Measurements from ENCODE around the gene CLPTM1. TPM values are rescaled to one million over a fixed set of nuclear protein-coding genes. Genes with fewer than 3 reads are reported as not detected.
"Not testable (repeated sequence)": the region's sequence is repeated elsewhere in the genome, so short reads cannot be mapped to it uniquely, and the experiment has no call there.

CLPTM1 gene
- polyA plus RNA-seq, 1 of the 3 experiments (the other 2 are of a cell fraction) = 86.5 TPM

DNA sequence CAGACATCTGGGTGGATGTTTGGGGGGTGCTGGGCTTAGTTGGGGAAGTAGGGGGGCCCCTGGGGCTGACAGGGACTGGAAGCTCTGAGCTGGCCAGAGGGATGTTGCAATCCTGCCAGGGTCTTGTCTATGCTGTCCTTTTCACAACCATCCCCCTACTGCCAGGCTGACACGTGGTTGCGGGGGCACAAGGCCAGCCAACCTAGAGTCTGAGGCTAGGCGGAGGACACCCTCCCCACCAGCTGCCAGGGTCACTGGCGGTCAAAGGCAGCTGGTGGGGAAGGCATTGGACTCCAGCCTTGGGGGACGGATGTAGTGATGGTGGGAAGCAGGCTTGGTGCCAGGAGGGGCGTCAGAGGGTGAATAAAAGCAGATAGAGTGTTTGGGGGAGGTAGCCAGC, 42.3 kb upstream of the CLPTM1 start (continued):
- TF ChIP-seq EP300 (IDR thresholded peaks at IDR 0.05; ENCODE audit: borderline replicate concordance in 1 of 2, low read depth in 1 of 2, low read length in 1 of 2) (no peak), TAF1 (IDR thresholded peaks at IDR 0.05; ENCODE audit: borderline replicate concordance, low read depth, low read length) (no peak), RAD21 (IDR thresholded peaks at IDR 0.05; ENCODE audit: low read length) (no peak), TEAD4 (IDR thresholded peaks at IDR 0.05; ENCODE audit: borderline replicate concordance, insufficient read depth) (no peak), MEF2A (IDR thresholded peaks at IDR 0.05; ENCODE audit: borderline replicate concordance, low read depth) (no peak), GABPA (IDR thresholded peaks at IDR 0.05; ENCODE audit: low read depth) (no peak), SMC3 (IDR thresholded peaks at IDR 0.05; ENCODE audit: low read depth, low read length) (no peak), FOSL2 (IDR thresholded peaks at IDR 0.05; ENCODE audit: borderline replicate concordance, low read depth) (no peak)
- TF ChIP-seq, protein P1, sequence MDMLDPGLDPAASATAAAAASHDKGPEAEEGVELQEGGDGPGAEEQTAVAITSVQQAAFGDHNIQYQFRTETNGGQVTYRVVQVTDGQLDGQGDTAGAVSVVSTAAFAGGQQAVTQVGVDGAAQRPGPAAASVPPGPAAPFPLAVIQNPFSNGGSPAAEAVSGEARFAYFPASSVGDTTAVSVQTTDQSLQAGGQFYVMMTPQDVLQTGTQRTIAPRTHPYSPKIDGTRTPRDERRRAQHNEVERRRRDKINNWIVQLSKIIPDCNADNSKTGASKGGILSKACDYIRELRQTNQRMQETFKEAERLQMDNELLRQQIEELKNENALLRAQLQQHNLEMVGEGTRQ (IDR thresholded peaks at IDR 0.05; ENCODE audit: borderline replicate concordance, low read depth, low read length) = no peak
- TF ChIP-seq, protein P2, sequence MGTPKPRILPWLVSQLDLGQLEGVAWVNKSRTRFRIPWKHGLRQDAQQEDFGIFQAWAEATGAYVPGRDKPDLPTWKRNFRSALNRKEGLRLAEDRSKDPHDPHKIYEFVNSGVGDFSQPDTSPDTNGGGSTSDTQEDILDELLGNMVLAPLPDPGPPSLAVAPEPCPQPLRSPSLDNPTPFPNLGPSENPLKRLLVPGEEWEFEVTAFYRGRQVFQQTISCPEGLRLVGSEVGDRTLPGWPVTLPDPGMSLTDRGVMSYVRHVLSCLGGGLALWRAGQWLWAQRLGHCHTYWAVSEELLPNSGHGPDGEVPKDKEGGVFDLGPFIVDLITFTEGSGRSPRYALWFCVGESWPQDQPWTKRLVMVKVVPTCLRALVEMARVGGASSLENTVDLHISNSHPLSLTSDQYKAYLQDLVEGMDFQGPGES (IDR thresholded peaks at IDR 0.05; ENCODE audit: low read depth, low read length) = no peak
- TF ChIP-seq, protein P3, sequence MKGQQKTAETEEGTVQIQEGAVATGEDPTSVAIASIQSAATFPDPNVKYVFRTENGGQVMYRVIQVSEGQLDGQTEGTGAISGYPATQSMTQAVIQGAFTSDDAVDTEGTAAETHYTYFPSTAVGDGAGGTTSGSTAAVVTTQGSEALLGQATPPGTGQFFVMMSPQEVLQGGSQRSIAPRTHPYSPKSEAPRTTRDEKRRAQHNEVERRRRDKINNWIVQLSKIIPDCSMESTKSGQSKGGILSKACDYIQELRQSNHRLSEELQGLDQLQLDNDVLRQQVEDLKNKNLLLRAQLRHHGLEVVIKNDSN (IDR thresholded peaks at IDR 0.05; ENCODE audit: borderline replicate concordance, low read depth) = no peak
- TF ChIP-seq, protein P4, sequence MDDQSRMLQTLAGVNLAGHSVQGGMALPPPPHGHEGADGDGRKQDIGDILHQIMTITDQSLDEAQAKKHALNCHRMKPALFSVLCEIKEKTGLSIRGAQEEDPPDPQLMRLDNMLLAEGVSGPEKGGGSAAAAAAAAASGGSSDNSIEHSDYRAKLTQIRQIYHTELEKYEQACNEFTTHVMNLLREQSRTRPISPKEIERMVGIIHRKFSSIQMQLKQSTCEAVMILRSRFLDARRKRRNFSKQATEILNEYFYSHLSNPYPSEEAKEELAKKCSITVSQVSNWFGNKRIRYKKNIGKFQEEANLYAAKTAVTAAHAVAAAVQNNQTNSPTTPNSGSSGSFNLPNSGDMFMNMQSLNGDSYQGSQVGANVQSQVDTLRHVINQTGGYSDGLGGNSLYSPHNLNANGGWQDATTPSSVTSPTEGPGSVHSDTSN (IDR thresholded peaks at IDR 0.05) = no peak

DNA sequence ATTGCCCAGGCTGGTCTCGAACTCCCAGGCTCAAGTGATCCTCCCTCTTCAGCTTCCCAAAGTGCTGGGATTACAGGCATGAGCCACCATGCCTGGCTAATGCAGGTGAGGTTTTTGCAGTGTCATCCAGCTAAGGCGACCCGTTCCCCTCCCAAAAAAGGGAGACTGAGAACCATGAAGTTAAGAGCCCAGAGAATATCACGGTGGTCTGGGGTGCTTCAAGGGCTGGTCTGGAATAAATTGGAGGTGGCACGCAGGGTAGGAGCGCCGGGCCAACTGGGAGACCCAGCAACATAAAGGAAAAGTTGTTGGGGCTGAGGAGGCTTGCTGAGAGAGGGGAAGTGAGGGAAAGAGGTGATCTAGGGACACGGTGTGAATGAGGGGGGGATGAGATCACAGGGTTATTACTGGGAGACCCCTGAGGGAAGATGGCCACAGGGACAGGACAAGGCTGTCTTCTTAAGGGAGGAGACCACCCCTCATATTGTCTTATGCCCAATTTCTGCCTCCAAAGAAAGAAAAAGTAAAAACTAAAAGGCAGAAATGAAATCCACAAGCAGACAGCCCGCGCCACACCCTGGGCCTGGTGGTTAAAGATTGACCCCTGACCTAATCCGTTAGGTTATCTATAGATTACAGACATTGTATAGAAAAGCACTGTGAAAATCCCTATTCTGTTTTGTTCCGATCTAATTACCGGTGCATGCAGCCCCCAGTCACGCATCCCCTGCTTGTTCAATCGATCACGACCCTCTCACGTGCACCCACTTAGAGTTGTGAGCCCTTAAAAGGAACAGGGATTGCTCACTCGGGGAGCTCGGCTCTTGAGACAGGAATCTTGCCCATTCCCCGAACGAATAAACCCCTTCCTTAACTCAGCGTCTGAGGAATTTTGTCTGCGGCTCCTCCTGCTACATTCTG, 41.4 kb upstream of the CLPTM1 start:
- H3K4me3 ChIP-seq (ENCODE audit: low read depth in 2 of 2, low read length in 1 of 2); H3K36me3 ChIP-seq (replicated peaks in 1 of 2; ENCODE audit: control insufficient read depth in 1 of 2, insufficient read depth in 2 of 2, low read length in 1 of 2); H4K20me1 ChIP-seq (ENCODE audit: insufficient read depth); H3K9ac ChIP-seq; H3K27me3 ChIP-seq (ENCODE audit: insufficient read depth); H3F3A ChIP-seq (replicated peaks; ENCODE audit: insufficient read depth); H3K9me2 ChIP-seq; DNase-seq; H3K4me1 ChIP-seq (ENCODE audit: control insufficient read depth in 1 of 2, insufficient read depth in 2 of 2, low read depth in 1 of 2, low read length in 1 of 2); H3K4me2 ChIP-seq; POLR2A ChIA-PET; H3K27ac ChIP-seq (ENCODE audit: low read depth in 2 of 2, low read length in 1 of 2); H2AFZ ChIP-seq (ENCODE audit: low read depth); H3K79me2 ChIP-seq (ENCODE audit: insufficient read depth); H3K9me3 ChIP-seq: not testable (repeated sequence)
- 81% methylated on average over 23 of the region's 23 CpGs for WGBS (ENCODE audit: low lambda C conversion rate)
- CTCF ChIA-PET = interaction anchor here (1.3 to 2.3 kb wide), 2 partner anchors 10 kb away, joined by 5 to 12 read pairs; no protein-coding TSS in a partner anchor

Data from SK-N-SH (cell line).